Loucy (cell line): ENCODE data around the gene THOP1.

Experiments
- H2AFZ ChIP-seq: fragments of 200-600 bp; sonication (generic); 2 replicates; pipeline ENCODE4 v1.6.0; 2016; ENCODE audit warnings: antibody characterized with exemption, mild to moderate bottlenecking, low read length, moderate library complexity
- H3F3A ChIP-seq: fragments of 200-600 bp; 2 replicates; pipeline ENCODE4 v1.6.0; 2016; ENCODE audit warnings: antibody characterized with exemption, low read depth, mild to moderate bottlenecking
- H3K27me3 ChIP-seq: fragments of 200-600 bp; sonication (generic); 2 replicates; pipeline ENCODE4 v1.6.1; 2014; ENCODE audit warnings: low read length, mild to moderate bottlenecking; ENCODE audit not compliant: insufficient read depth, poor library complexity, severe bottlenecking
- H3K36me3 ChIP-seq: fragments of 200-600 bp; sonication (generic); 2 replicates; pipeline ENCODE4 v1.6.1; 2016; ENCODE audit warnings: low read length; ENCODE audit not compliant: insufficient read depth
- H3K4me1 ChIP-seq: fragments of 200-600 bp; sonication (generic); 2 replicates; pipeline ENCODE4 v1.5.1; 2014; ENCODE audit warnings: low read length, mild to moderate bottlenecking; ENCODE audit not compliant: insufficient read depth, poor library complexity, severe bottlenecking
- H3K4me2 ChIP-seq: fragments of 200-600 bp; sonication (generic); 2 replicates; pipeline ENCODE4 v1.6.0; 2014; ENCODE audit warnings: antibody characterized with exemption, low read length, low read depth, mild to moderate bottlenecking; ENCODE audit not compliant: poor library complexity, severe bottlenecking
- H3K4me3 ChIP-seq: fragments of 200-600 bp; sonication (generic); 2 replicates; pipeline ENCODE4 v1.5.1; 2014; ENCODE audit warnings: low read length, mild to moderate bottlenecking, mixed read lengths; ENCODE audit not compliant: poor library complexity, severe bottlenecking
- H3K79me2 ChIP-seq: fragments of 200-600 bp; sonication (generic); 2 replicates; pipeline ENCODE4 v1.6.1; 2014; ENCODE audit warnings: low read length; ENCODE audit not compliant: insufficient read depth
- H3K9ac ChIP-seq: fragments of 200-600 bp; sonication (generic); 2 replicates; pipeline ENCODE4 v1.6.0; 2014; ENCODE audit warnings: mild to moderate bottlenecking, low read depth, low read length, moderate library complexity; ENCODE audit not compliant: poor library complexity, severe bottlenecking
- H3K9me2 ChIP-seq: fragments of 200-600 bp; sonication (generic); replicated peaks from 2 replicates; pipeline ENCODE4 v1.6.1; 2016; ENCODE audit warnings: low read depth, low read length, mixed read lengths
- H3K9me3 ChIP-seq: fragments of 200-600 bp; sonication (generic); 2 replicates; pipeline ENCODE4 v1.6.1; 2014; ENCODE audit warnings: mild to moderate bottlenecking, antibody characterized with exemption, low read length, low read depth; ENCODE audit not compliant: insufficient read depth
- H4K20me1 ChIP-seq: fragments of 200-600 bp; sonication (generic); 2 replicates; pipeline ENCODE4 v1.6.0; 2014; ENCODE audit warnings: antibody characterized with exemption, low read length, mild to moderate bottlenecking; ENCODE audit not compliant: insufficient read depth, poor library complexity, severe bottlenecking
- CTCF ChIP-seq: fragments of 200-600 bp; sonication (generic); conservative IDR thresholded peaks from 2 replicates; pipeline ENCODE4 v1.5.1; 2014; ENCODE audit warnings: mild to moderate bottlenecking, antibody characterized with exemption, low read length
- EZH2phosphoT487 ChIP-seq: fragments of 200-600 bp; IDR thresholded peaks from 2 replicates; pipeline ENCODE4 v1.6.1; 2018; ENCODE audit warnings: antibody characterized with exemption, mild to moderate bottlenecking, moderate library complexity, borderline replicate concordance

THOP1 gene

GRCh38 chr19:2740314-2740656 lies 45.0 kb upstream of the THOP1 start:
- peaks cover 37% of the 10 kb centered on the region for H4K20me1 ChIP-seq
- no peak overlapping the region for H3K4me3 ChIP-seq
- H3K4me1 ChIP-seq = peaks cover 17% of the 10 kb centered on the region
- H3K4me2 ChIP-seq = no peak overlapping the region
- TF ChIP-seq CTCF (no peak), EZH2phosphoT487 (no peak)
- peaks cover 5% of the 10 kb centered on the region for H3K27me3 ChIP-seq
- peaks cover 5% of the 10 kb centered on the region; the same call in 1 of the 2 replicates for H3K9me3 ChIP-seq
- peaks cover 39% of the 10 kb centered on the region for H3K79me2 ChIP-seq
- H3K36me3 ChIP-seq = peaks cover 19% of the 10 kb centered on the region; the same call in 1 of the 2 replicates
- peaks cover 6% of the 10 kb centered on the region for H3F3A ChIP-seq
- no peak overlapping the region for H3K9ac ChIP-seq
- H2AFZ ChIP-seq = no peak overlapping the region
- no peaks in the 10 kb centered on the region for H3K9me2 ChIP-seq

GRCh38 chr19:2743099-2743498 lies 42.2 kb upstream of the THOP1 start:
- H2AFZ ChIP-seq = no peak overlapping the region
- H3K36me3 ChIP-seq = no peaks in the 10 kb centered on the region
- H3K79me2 ChIP-seq = peaks cover 11% of the 10 kb centered on the region
- no peaks in the 10 kb centered on the region for H3K4me1 ChIP-seq
- H3K4me2 ChIP-seq = no peak overlapping the region
- peaks cover 6% of the 10 kb centered on the region for H3F3A ChIP-seq
- peaks cover 5% of the 10 kb centered on the region for H3K27me3 ChIP-seq
- peaks cover 10% of the 10 kb centered on the region for H4K20me1 ChIP-seq
- no peak overlapping the region for H3K4me3 ChIP-seq
- no peaks in the 10 kb centered on the region for H3K9me2 ChIP-seq
- TF ChIP-seq CTCF (no peak), EZH2phosphoT487 (no peak)
- H3K9ac ChIP-seq = no peak overlapping the region
- H3K9me3 ChIP-seq = no peaks in the 10 kb centered on the region

- Histone ChIP-seq H3K4me1 (no peaks in the 10 kb centered on the region), H3K4me3 (no peak overlapping the region), H3K9me2 (no peaks in the 10 kb centered on the region), H3F3A (peaks cover 5% of the 10 kb centered on the region), H2AFZ (no peak overlapping the region), H3K9me3 (no peaks in the 10 kb centered on the region), H3K9ac (no peak overlapping the region), H3K36me3 (no peaks in the 10 kb centered on the region), H3K79me2 (peaks cover 6% of the 10 kb centered on the region), H4K20me1 (peaks cover 4% of the 10 kb centered on the region), H3K4me2 (no peak overlapping the region), H3K27me3 (peaks cover 5% of the 10 kb centered on the region)
- TF ChIP-seq CTCF (no peak), EZH2phosphoT487 (no peak)
Observed at GRCh38 chr19:2744113-2744512, 41.2 kb upstream of the THOP1 start.
